BJ (cell line): ENCODE data around the gene TOR2A. TPM values are rescaled to one million over a fixed set of nuclear protein-coding genes. Genes with fewer than 3 reads are reported as not detected.

Source experiments
- CTCF ChIA-PET: fragments of 350-600 bp; formaldehyde crosslinking; extraction: SDS; loops from one replicate; lab custom pipeline; 2021; ENCODE audit warnings: antibody characterized with exemption, inconsistent platforms; lab: Yijun Ruan, JAX
- POLR2A ChIA-PET: fragments of 300-600 bp; sonication (Branson Sonifier 250); formaldehyde crosslinking; extraction: SDS; loops from one replicate; lab custom pipeline; 2021; ENCODE audit warnings: antibody characterized with exemption; lab: Charles Lee
- DNase-seq: peaks from one replicate; pipeline ENCODE4 v3.0.0-alpha.2; 2011; ENCODE audit warnings: low read depth
- H3K27me3 ChIP-seq: 2 replicates; pipeline ENCODE4 v1.6.0; 2011; ENCODE audit warnings: low read length; ENCODE audit not compliant: control insufficient read depth, insufficient read depth
- H3K36me3 ChIP-seq: 2 replicates; pipeline ENCODE4 v1.5.1; 2011; ENCODE audit warnings: low read length; ENCODE audit not compliant: control insufficient read depth, insufficient read depth
- H3K4me3 ChIP-seq: 2 replicates; pipeline ENCODE4 v1.5.1; 2011; ENCODE audit warnings: low read depth, mild to moderate bottlenecking, control low read depth, low read length
- polyA plus RNA-seq: library from polyadenylated mRNA; depleted of rRNA; stranded (reverse); fragments of >200 nt; gene quantifications from 2 replicates; pipeline ENCODE4 v1.2.3, GENCODE V29; 2011
- TF ChIP-seq, protein P1 (sequence below): IDR thresholded peaks from 2 replicates; pipeline ENCODE4 v1.5.1; 2011; ENCODE audit warnings: low read depth, mild to moderate bottlenecking, control low read depth, inconsistent platforms, low read length, moderate library complexity; ENCODE audit not compliant: insufficient read depth

Gene TOR2A
- polyA plus RNA-seq, 1 experiment = 8.0 TPM

DNA sequence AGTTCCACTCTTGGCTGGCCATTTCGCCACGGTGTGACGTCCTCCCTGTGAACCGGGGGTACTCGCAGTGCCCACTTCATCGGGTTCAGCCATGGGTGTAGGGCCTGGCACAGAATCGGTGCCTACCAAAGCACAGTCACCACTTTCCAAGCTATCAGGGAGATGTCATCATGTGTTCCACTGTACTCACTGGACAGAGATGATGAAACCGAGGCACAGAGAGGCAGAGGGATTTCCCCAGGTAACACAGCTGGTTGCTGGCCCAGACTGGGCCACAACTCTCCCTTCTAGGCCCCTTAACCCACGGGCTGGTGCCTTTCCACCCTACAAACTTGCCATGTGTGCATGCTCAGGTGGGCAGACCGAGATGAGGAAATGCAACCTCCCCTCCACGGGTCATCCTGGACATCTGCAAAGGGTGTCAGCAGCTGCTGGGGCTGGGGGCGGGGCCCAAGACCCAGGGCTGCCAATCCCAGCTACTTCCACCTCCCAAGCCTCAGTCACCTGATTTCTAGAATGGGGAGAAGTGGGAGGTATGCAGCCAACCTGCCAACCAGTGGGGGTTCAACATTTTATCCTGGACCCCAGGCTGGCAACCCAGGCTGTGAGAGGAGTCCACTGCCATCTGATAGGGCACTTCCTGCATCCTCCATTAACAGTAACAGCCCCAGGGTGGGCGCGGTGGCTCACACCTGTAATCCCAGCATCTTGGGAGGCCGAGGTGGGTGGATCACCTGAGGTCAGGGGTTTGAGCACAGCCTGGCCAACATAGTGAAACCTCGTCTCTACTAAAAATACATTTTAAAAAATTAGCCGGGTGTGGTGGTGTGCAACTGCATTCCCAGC lies 44.3 kb upstream of the TOR2A start:
- H3K36me3 ChIP-seq = no peaks in the 10 kb centered on the region
- POLR2A ChIA-PET = no interaction called here
- peaks cover 5% of the 10 kb centered on the region; the same call in 1 of the 2 replicates for H3K27me3 ChIP-seq
- CTCF ChIA-PET = interaction anchor here (0.6 to 2.1 kb wide), 4 partner anchors 13 to 317 kb away, joined by 3 to 7 read pairs (median 4); partner anchors contain the start of gene TOR2A
- no peak overlapping the region for H3K4me3 ChIP-seq
- TF ChIP-seq, protein P1, sequence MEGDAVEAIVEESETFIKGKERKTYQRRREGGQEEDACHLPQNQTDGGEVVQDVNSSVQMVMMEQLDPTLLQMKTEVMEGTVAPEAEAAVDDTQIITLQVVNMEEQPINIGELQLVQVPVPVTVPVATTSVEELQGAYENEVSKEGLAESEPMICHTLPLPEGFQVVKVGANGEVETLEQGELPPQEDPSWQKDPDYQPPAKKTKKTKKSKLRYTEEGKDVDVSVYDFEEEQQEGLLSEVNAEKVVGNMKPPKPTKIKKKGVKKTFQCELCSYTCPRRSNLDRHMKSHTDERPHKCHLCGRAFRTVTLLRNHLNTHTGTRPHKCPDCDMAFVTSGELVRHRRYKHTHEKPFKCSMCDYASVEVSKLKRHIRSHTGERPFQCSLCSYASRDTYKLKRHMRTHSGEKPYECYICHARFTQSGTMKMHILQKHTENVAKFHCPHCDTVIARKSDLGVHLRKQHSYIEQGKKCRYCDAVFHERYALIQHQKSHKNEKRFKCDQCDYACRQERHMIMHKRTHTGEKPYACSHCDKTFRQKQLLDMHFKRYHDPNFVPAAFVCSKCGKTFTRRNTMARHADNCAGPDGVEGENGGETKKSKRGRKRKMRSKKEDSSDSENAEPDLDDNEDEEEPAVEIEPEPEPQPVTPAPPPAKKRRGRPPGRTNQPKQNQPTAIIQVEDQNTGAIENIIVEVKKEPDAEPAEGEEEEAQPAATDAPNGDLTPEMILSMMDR = no peak
- DNase-seq = no peak

DNA sequence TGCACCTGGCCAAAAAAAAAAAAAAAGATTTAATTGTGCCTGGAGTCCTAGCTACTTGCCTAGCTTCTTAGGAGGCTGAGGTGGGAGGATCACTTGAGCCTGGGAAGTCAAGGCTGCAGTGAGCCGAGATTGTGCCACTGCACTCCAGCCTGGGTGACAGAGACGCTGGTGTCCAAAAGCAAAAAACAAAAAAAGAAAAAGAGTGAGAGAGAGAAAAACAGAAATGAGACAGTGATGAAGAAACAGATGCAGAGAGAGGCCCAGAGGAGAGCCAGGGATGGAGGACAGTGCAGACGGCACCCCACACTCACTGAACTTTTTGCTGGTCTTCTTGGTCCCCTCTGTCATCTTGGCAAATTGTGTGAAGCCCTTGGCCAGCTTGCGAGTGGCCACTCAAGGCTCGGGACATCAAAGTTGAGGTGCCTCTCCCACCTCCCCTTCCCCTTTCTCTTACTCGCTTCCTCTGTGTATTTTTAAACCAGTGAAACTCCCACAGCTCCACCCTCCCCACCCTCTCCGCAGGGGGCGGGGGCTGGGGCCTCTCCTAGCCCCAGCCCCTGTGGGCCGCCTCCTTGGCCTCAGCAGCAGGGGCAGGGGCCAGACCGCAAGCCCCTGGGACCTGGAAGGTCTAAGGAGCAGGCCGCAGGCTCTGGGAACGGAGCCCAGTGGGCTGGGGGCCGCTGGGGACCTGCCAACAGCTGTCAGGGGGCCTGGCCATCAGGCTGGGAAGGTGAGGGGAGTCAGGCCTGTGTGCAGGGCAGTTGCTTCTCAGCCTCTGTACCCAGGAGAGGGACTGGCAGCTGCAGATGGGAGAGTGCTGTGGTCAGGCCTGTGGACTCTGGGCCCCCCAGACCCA lies 43.4 kb upstream of the TOR2A start, which contains the start of gene SH2D3C:
Gene SH2D3C (minus strand): TSS at position 387 of the 856 bp plus-strand sequence. CDS start 39 bp downstream, at position 348.
- ChIA-PET CTCF (interaction anchor here (0.6 to 1.2 kb wide), 4 partner anchors 12 to 316 kb away, joined by 3 to 5 read pairs (median 4); no protein-coding TSS in a partner anchor), POLR2A (no interaction called here)
- Histone ChIP-seq H3K36me3 (no peaks in the 10 kb centered on the region), H3K4me3 (no peak within 1 kb of the TSS), H3K27me3 (peaks cover 9% of the 10 kb centered on the region; the same call in 1 of the 2 replicates)
- TF ChIP-seq, protein P1 = no peak
- DNase-seq = no peak

DNA sequence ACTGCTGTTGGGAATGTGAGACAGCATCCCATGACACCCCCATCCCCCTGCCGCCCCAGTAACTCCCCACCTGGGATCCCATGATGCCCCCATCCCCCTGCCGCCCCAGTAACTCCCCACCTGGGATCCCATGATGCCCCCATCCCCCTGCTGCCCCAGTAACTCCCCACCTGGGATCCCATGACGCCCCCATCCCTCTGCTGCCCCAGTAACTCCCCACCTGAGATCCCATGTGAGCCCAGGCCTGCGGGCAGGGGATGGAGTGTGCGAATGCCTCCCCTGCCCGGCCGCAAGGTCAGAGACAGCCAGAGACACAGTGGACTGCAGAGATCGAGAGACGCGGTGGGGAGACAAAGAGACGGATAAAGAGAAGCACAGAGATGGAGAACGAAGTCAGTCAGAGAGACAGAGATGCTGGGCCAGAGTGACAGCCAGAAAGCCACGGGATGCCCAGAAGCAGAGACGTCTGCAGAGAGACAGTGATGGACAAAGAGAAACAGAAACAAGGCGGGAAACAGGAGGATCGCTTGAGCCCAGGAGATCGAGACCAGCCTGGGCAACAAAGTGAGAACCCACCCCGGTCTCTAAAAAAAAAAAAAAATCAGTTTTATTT lies 42.4 kb upstream of the TOR2A start:
- peaks cover 9% of the 10 kb centered on the region; the same call in 1 of the 2 replicates for H3K27me3 ChIP-seq
- no peak overlapping the region for H3K4me3 ChIP-seq
- no peaks in the 10 kb centered on the region for H3K36me3 ChIP-seq
- no peak for DNase-seq
- TF ChIP-seq, protein P1 = no peak
- ChIA-PET POLR2A (no interaction called here), CTCF (interaction anchor here (0.8 kb wide), 1 partner anchor 14 kb away, joined by 3 read pairs; no protein-coding TSS in a partner anchor)

DNA sequence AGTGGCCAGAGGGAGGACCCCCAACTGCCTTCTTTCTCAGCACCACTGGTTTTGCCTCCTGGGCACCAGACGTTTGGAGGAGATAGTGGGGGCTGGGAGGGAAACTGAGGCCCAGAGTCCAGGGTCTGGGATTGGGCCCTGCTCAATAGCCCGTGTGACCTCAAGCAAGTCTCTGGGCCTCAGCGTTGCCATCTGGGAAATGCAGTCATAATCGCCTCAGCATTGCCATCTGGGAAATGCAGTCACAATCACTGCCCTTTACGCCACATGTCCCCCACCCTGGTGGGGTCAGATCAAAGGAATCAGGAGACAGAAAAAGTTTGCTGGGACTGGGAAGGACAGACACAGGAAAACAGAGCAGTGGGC lies 41.8 kb upstream of the TOR2A start:
- TF ChIP-seq, protein P1 = no peak
- CTCF ChIA-PET = interaction anchor here (1.2 kb wide), 1 partner anchor 8 kb away, joined by 4 read pairs; no protein-coding TSS in a partner anchor
- POLR2A ChIA-PET = no interaction called here

More for the DNA sequence above, 41.8 kb upstream of the TOR2A start:
- no peaks in the 10 kb centered on the region for H3K36me3 ChIP-seq
- no peak for DNase-seq
- peaks cover 9% of the 10 kb centered on the region; the same call in 1 of the 2 replicates for H3K27me3 ChIP-seq
- no peak overlapping the region for H3K4me3 ChIP-seq
